Loucy (cell line): ENCODE data around the gene B3GNT4.

ENCODE experiments used
- H2AFZ ChIP-seq: fragments of 200-600 bp; sonication (generic); 2 replicates; pipeline ENCODE4 v1.6.0; 2016; ENCODE audit warnings: antibody characterized with exemption, mild to moderate bottlenecking, low read length, moderate library complexity
- H3F3A ChIP-seq: fragments of 200-600 bp; 2 replicates; pipeline ENCODE4 v1.6.0; 2016; ENCODE audit warnings: antibody characterized with exemption, low read depth, mild to moderate bottlenecking
- H3K27me3 ChIP-seq: fragments of 200-600 bp; sonication (generic); 2 replicates; pipeline ENCODE4 v1.6.1; 2014; ENCODE audit warnings: low read length, mild to moderate bottlenecking; ENCODE audit not compliant: insufficient read depth, poor library complexity, severe bottlenecking
- H3K36me3 ChIP-seq: fragments of 200-600 bp; sonication (generic); 2 replicates; pipeline ENCODE4 v1.6.1; 2016; ENCODE audit warnings: low read length; ENCODE audit not compliant: insufficient read depth
- H3K4me1 ChIP-seq: fragments of 200-600 bp; sonication (generic); 2 replicates; pipeline ENCODE4 v1.5.1; 2014; ENCODE audit warnings: low read length, mild to moderate bottlenecking; ENCODE audit not compliant: insufficient read depth, poor library complexity, severe bottlenecking
- H3K4me2 ChIP-seq: fragments of 200-600 bp; sonication (generic); 2 replicates; pipeline ENCODE4 v1.6.0; 2014; ENCODE audit warnings: antibody characterized with exemption, low read length, low read depth, mild to moderate bottlenecking; ENCODE audit not compliant: poor library complexity, severe bottlenecking
- H3K4me3 ChIP-seq: fragments of 200-600 bp; sonication (generic); 2 replicates; pipeline ENCODE4 v1.5.1; 2014; ENCODE audit warnings: low read length, mild to moderate bottlenecking, mixed read lengths; ENCODE audit not compliant: poor library complexity, severe bottlenecking
- H3K79me2 ChIP-seq: fragments of 200-600 bp; sonication (generic); 2 replicates; pipeline ENCODE4 v1.6.1; 2014; ENCODE audit warnings: low read length; ENCODE audit not compliant: insufficient read depth
- H3K9ac ChIP-seq: fragments of 200-600 bp; sonication (generic); 2 replicates; pipeline ENCODE4 v1.6.0; 2014; ENCODE audit warnings: mild to moderate bottlenecking, low read depth, low read length, moderate library complexity; ENCODE audit not compliant: poor library complexity, severe bottlenecking
- H3K9me2 ChIP-seq: fragments of 200-600 bp; sonication (generic); replicated peaks from 2 replicates; pipeline ENCODE4 v1.6.1; 2016; ENCODE audit warnings: low read depth, low read length, mixed read lengths
- H3K9me3 ChIP-seq: fragments of 200-600 bp; sonication (generic); 2 replicates; pipeline ENCODE4 v1.6.1; 2014; ENCODE audit warnings: mild to moderate bottlenecking, antibody characterized with exemption, low read length, low read depth; ENCODE audit not compliant: insufficient read depth
- H4K20me1 ChIP-seq: fragments of 200-600 bp; sonication (generic); 2 replicates; pipeline ENCODE4 v1.6.0; 2014; ENCODE audit warnings: antibody characterized with exemption, low read length, mild to moderate bottlenecking; ENCODE audit not compliant: insufficient read depth, poor library complexity, severe bottlenecking
- EZH2phosphoT487 ChIP-seq: fragments of 200-600 bp; IDR thresholded peaks from 2 replicates; pipeline ENCODE4 v1.6.1; 2018; ENCODE audit warnings: antibody characterized with exemption, mild to moderate bottlenecking, moderate library complexity, borderline replicate concordance
- TF ChIP-seq, protein P1 (sequence below): fragments of 200-600 bp; sonication (generic); conservative IDR thresholded peaks from 2 replicates; pipeline ENCODE4 v1.5.1; 2014; ENCODE audit warnings: mild to moderate bottlenecking, antibody characterized with exemption, low read length

Gene B3GNT4

DNA sequence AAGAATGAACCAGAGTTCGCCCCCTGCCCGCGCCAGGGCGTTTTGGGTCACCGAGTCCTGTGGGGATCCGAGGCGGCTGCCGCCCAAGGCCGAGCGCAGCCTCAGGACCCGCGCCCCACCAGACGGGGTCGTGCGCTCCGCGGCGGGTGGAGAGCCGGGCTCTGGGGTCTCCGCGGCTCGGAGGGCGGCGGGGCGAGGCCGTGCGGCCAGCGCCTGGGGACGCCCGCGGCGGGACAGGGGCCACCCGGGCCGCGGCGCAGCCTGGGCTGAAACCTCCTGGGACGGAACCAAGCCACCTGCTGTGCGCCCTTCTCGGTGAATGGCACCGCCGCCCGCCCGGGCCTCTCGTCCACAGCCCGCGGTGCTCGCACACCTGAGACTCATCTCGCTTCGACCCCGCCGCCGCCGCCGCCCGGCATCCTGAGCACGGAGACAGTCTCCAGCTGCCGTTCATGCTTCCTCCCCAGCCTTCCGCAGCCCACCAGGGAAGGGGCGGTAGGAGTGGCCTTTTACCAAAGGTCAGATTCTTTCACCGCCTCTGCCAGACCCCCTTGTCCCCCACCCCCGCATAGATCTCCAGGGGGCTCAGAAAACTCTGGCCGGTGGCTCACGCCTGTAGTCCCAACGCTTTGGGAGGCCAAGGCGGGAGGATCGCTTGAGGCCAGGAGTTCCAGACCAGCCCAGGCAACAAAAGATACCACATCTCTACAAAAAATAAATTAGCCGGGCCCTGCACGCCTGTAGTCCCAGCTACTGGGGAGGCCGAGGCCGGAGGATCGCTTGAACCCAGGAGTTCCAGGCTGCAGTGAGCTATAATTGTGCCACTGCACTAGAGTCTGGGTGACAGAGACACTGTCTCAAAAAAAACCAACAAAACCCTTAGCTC lies 901 bp downstream of the B3GNT4 start:
- Histone ChIP-seq H3K27me3 (no peaks in the 10 kb centered on the region), H3K9ac (no peak overlapping the region), H3K79me2 (no peaks in the 10 kb centered on the region), H3K4me3 (no peak overlapping the region), H3F3A (no peaks in the 10 kb centered on the region), H4K20me1 (no peaks in the 10 kb centered on the region), H3K36me3 (peaks cover 30% of the 10 kb centered on the region; the same call in 1 of the 2 replicates), H3K9me2 (no peaks in the 10 kb centered on the region), H2AFZ (no peak overlapping the region), H3K9me3 (no peaks in the 10 kb centered on the region), H3K4me2 (no peak overlapping the region), H3K4me1 (no peaks in the 10 kb centered on the region)
- TF ChIP-seq EZH2phosphoT487 = no peak
- TF ChIP-seq, protein P1, sequence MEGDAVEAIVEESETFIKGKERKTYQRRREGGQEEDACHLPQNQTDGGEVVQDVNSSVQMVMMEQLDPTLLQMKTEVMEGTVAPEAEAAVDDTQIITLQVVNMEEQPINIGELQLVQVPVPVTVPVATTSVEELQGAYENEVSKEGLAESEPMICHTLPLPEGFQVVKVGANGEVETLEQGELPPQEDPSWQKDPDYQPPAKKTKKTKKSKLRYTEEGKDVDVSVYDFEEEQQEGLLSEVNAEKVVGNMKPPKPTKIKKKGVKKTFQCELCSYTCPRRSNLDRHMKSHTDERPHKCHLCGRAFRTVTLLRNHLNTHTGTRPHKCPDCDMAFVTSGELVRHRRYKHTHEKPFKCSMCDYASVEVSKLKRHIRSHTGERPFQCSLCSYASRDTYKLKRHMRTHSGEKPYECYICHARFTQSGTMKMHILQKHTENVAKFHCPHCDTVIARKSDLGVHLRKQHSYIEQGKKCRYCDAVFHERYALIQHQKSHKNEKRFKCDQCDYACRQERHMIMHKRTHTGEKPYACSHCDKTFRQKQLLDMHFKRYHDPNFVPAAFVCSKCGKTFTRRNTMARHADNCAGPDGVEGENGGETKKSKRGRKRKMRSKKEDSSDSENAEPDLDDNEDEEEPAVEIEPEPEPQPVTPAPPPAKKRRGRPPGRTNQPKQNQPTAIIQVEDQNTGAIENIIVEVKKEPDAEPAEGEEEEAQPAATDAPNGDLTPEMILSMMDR = no peak

DNA sequence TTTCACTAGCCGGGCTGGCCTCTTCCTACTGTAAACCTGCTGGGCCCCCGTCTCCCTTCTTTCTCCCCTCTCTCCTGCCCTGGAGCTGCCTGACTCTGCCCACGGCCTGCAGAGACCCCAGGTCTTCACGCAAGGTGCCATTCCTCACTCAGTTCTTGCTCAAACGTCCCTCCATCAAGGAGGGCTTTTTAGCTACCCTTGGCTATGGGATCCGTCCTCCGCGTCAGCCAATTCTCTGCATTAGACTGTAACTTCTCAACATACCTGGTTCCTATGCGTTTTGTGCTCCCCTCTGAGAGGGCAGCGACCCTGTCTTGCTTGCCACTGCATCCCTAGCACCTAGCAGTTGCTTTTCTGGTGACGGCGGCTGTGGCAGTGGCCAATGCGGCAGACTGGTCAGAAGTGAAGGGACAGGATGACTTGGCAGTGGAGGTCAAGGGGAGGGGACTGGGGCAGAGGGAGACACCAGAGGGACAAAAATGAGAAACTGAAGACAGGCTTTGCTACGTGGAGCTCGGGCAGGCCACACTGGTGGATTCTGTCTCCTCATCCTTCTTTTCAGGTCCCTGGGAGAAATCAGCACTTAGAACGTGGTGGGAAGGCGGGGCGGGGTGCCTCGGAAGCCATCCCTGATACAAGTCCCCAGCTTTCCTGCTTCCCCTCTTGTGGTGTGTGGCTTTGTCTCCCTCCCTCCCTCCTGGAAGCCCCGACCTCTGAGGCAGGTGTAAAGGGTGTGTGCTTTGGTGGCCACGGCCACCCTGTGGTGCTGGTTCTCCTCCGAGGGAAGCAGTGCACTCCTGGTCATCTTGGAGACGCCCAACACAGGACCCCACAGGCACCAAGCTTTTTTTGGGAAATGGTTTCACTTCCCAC lies 1.8 kb downstream of the B3GNT4 start:
- no peak for TF ChIP-seq EZH2phosphoT487
- TF ChIP-seq, protein P1 = no peak
- H3K27me3 ChIP-seq = no peaks in the 10 kb centered on the region
- H3K4me2 ChIP-seq = no peak overlapping the region
- H3K9me3 ChIP-seq = no peaks in the 10 kb centered on the region
- peaks cover 38% of the 10 kb centered on the region; the same call in 1 of the 2 replicates for H3K36me3 ChIP-seq
- H4K20me1 ChIP-seq = no peaks in the 10 kb centered on the region
- H3K9ac ChIP-seq = no peak overlapping the region
- no peak overlapping the region for H3K4me3 ChIP-seq
- H2AFZ ChIP-seq = no peak overlapping the region
- H3K9me2 ChIP-seq = no peaks in the 10 kb centered on the region
- no peaks in the 10 kb centered on the region for H3K79me2 ChIP-seq
- no peaks in the 10 kb centered on the region for H3K4me1 ChIP-seq
- H3F3A ChIP-seq = no peaks in the 10 kb centered on the region

DNA sequence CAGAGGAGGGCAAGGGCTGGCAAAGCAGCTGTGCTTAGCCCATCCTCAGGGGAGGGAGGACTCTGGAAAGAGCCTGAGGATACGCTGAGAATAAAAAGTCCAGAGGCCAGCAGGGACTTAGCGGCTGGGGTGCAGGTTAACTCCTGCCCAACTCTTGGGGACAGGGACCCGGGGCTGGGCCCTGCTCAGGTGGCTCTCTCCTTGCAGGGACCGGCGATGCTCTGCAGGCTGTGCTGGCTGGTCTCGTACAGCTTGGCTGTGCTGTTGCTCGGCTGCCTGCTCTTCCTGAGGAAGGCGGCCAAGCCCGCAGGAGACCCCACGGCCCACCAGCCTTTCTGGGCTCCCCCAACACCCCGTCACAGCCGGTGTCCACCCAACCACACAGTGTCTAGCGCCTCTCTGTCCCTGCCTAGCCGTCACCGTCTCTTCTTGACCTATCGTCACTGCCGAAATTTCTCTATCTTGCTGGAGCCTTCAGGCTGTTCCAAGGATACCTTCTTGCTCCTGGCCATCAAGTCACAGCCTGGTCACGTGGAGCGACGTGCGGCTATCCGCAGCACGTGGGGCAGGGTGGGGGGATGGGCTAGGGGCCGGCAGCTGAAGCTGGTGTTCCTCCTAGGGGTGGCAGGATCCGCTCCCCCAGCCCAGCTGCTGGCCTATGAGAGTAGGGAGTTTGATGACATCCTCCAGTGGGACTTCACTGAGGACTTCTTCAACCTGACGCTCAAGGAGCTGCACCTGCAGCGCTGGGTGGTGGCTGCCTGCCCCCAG lies 2.8 kb downstream of the B3GNT4 start:
- no peak for TF ChIP-seq EZH2phosphoT487
- TF ChIP-seq, protein P1 = no peak
- Histone ChIP-seq H3K9ac (no peak overlapping the region), H4K20me1 (no peaks in the 10 kb centered on the region)

More for the DNA sequence above, 2.8 kb downstream of the B3GNT4 start:
- no peaks in the 10 kb centered on the region for H3K9me3 ChIP-seq
- no peak overlapping the region for H2AFZ ChIP-seq
- no peak overlapping the region for H3K4me2 ChIP-seq
- H3K79me2 ChIP-seq = no peaks in the 10 kb centered on the region
- no peaks in the 10 kb centered on the region for H3K27me3 ChIP-seq
- no peak overlapping the region for H3K4me3 ChIP-seq
- H3F3A ChIP-seq = no peaks in the 10 kb centered on the region
- H3K4me1 ChIP-seq = no peaks in the 10 kb centered on the region
- peaks cover 41% of the 10 kb centered on the region; the same call in 1 of the 2 replicates for H3K36me3 ChIP-seq
- H3K9me2 ChIP-seq = no peaks in the 10 kb centered on the region
